WTC11 (cell line): ENCODE results near the gene LDB2. TPM values are rescaled to one million over a fixed set of nuclear protein-coding genes. Genes with fewer than 3 reads are reported as not detected.

Experiments used
- ATAC-seq: fragments of 200-7000 bp; cut with Tn5 transposase; 2 replicates; pipeline ENCODE4 v1.10.0; 2021; ENCODE audit warnings: mild to moderate bottlenecking, moderate library complexity
- CTCF ChIA-PET: fragments of 300-600 bp; sonication (Branson Sonifier 250); formaldehyde crosslinking; loops from one replicate; lab custom pipeline; 2021; ENCODE audit warnings: antibody characterized with exemption; lab: Charles Lee
- POLR2A ChIA-PET: fragments of 350-600 bp; sonication (Branson Sonifier 250); formaldehyde crosslinking; loops from one replicate; lab custom pipeline; 2021; ENCODE audit warnings: antibody characterized with exemption; lab: Charles Lee
- DNase-seq: peaks from one replicate; pipeline ENCODE4 v3.0.0; 2021; ENCODE audit warnings: low spot score
- H3K27ac Mint-ChIP-seq: 2 replicates; pipeline ENCODE4 v1.8.0; 2021; ENCODE audit warnings: mixed read lengths
- H3K27me3 Mint-ChIP-seq: 2 replicates; pipeline ENCODE4 v1.8.0; 2021; ENCODE audit warnings: low read depth, mild to moderate bottlenecking, moderate library complexity, mixed read lengths
- H3K36me3 Mint-ChIP-seq: 2 replicates; pipeline ENCODE4 v1.8.0; 2021; ENCODE audit warnings: mixed read lengths
- H3K4me1 Mint-ChIP-seq: 2 replicates; pipeline ENCODE4 v1.8.0; 2022; ENCODE audit warnings: mixed read lengths
- H3K4me3 Mint-ChIP-seq: 2 replicates; pipeline ENCODE4 v1.8.0; 2021; ENCODE audit warnings: mild to moderate bottlenecking, moderate library complexity, mixed read lengths
- H3K9me3 Mint-ChIP-seq: 2 replicates; pipeline ENCODE4 v1.8.0; 2021; ENCODE audit warnings: mixed read lengths
- CREB1 ChIP-seq: sonication (generic); formaldehyde crosslinking; IDR thresholded peaks from 2 replicates; pipeline ENCODE4 v1.8.0; 2023; ENCODE audit warnings: mild to moderate bottlenecking, missing genetic modification reagents
- EMX1 ChIP-seq: fragments of 250-450 bp; sonication (Bioruptor Pico); IDR thresholded peaks from 2 replicates; pipeline ENCODE4 v1.8.0; 2021; ENCODE audit warnings: mild to moderate bottlenecking
- ETV6 ChIP-seq: sonication (generic); formaldehyde crosslinking; IDR thresholded peaks from 2 replicates; pipeline ENCODE4 v1.8.1; 2022; ENCODE audit warnings: mild to moderate bottlenecking, missing genetic modification reagents
- GABPB1 ChIP-seq: sonication (generic); formaldehyde crosslinking; IDR thresholded peaks from 2 replicates; pipeline ENCODE4 v1.8.1; 2023; ENCODE audit warnings: mild to moderate bottlenecking, missing genetic modification reagents
- IRF2 ChIP-seq: sonication (generic); formaldehyde crosslinking; IDR thresholded peaks from 2 replicates; pipeline ENCODE4 v1.8.0; 2022; ENCODE audit warnings: low read depth, missing genetic modification reagents, borderline replicate concordance
- KAT7 ChIP-seq: sonication (generic); formaldehyde crosslinking; IDR thresholded peaks from 2 replicates; pipeline ENCODE4 v1.8.1; 2023; ENCODE audit warnings: missing genetic modification reagents, mild to moderate bottlenecking, borderline replicate concordance
- MXD4 ChIP-seq: fragments of 250-450 bp; sonication (Bioruptor Pico); IDR thresholded peaks from 2 replicates; pipeline ENCODE4 v1.8.0; 2021; ENCODE audit warnings: mild to moderate bottlenecking, moderate library complexity, borderline replicate concordance
- MYBL2 ChIP-seq: sonication (generic); formaldehyde crosslinking; IDR thresholded peaks from 2 replicates; pipeline ENCODE4 v1.8.1; 2023; ENCODE audit warnings: mild to moderate bottlenecking, moderate library complexity, missing genetic modification reagents
- NR1H2 ChIP-seq: sonication (generic); formaldehyde crosslinking; IDR thresholded peaks from 2 replicates; pipeline ENCODE4 v1.9.0; 2021; ENCODE audit warnings: mild to moderate bottlenecking, moderate library complexity, missing genetic modification reagents
- SMAD4 ChIP-seq: sonication (generic); formaldehyde crosslinking; IDR thresholded peaks from 2 replicates; pipeline ENCODE4 v1.8.0; 2022; ENCODE audit warnings: mild to moderate bottlenecking, missing genetic modification reagents
- TEAD4 ChIP-seq: sonication (generic); formaldehyde crosslinking; IDR thresholded peaks from 2 replicates; pipeline ENCODE4 v1.8.0; 2022; ENCODE audit warnings: mild to moderate bottlenecking, missing genetic modification reagents
- ZBTB21 ChIP-seq: sonication (generic); formaldehyde crosslinking; IDR thresholded peaks from 2 replicates; pipeline ENCODE4 v1.8.1; 2023; ENCODE audit warnings: mild to moderate bottlenecking, missing genetic modification reagents, borderline replicate concordance
- total RNA-seq: library from RNA; stranded (reverse); gene quantifications from 3 replicates; pipeline ENCODE4 v1.2.3, GENCODE V29; 2021
- TF ChIP-seq, protein P1 (sequence below): fragments of 250-450 bp; sonication (Bioruptor Pico); IDR thresholded peaks from 2 replicates; pipeline ENCODE4 v2.1.2; 2022; ENCODE audit warnings: mild to moderate bottlenecking, moderate library complexity
- TF ChIP-seq, protein P2 (sequence below): sonication (generic); formaldehyde crosslinking; IDR thresholded peaks from 2 replicates; pipeline ENCODE4 v1.8.0; 2023; ENCODE audit warnings: missing genetic modification reagents, mild to moderate bottlenecking, borderline replicate concordance
- TF ChIP-seq, protein P3 (sequence below): sonication (generic); formaldehyde crosslinking; IDR thresholded peaks from 2 replicates; pipeline ENCODE4 v1.8.1; 2023; ENCODE audit warnings: mild to moderate bottlenecking, missing genetic modification reagents, moderate library complexity
- TF ChIP-seq, protein P4 (sequence below): sonication (generic); formaldehyde crosslinking; IDR thresholded peaks from 2 replicates; pipeline ENCODE4 v1.8.1; 2022; ENCODE audit warnings: low read depth, missing genetic modification reagents, borderline replicate concordance
- TF ChIP-seq, protein P5 (sequence below): sonication (generic); formaldehyde crosslinking; IDR thresholded peaks from 2 replicates; pipeline ENCODE4 v1.8.1; 2023; ENCODE audit warnings: mild to moderate bottlenecking, missing genetic modification reagents, borderline replicate concordance
- TF ChIP-seq, protein P6 (sequence below): sonication (generic); formaldehyde crosslinking; IDR thresholded peaks from 2 replicates; pipeline ENCODE4 v1.8.0; 2022; ENCODE audit warnings: mild to moderate bottlenecking, missing genetic modification reagents

The LDB2 gene
- total RNA-seq, 1 experiment from 2014 or later: 62.4 TPM

DNA sequence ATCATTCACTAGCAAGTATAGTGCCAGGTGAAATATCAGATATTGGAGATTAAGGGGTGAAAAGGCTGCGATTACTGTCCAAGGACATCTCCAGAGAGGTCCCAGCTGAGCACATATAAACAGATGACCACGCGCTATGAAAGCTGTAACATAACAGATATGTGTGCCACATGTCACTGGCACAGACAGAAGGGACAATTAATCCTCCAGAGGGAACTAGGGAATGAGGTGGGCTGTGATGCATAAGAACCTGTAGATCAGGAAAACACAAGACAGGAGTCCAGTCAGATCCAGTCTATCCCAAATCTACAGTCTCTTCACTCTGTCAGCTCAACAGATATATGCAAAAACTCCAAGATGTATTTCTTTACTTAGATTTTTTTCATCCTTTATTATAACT is 157.2 kb downstream of the LDB2 start:
- no peaks in the 10 kb centered on the region for H3K27me3 Mint-ChIP-seq
- TF ChIP-seq ZBTB21 (no peak), ETV6 (CRISPR knock-in tag) (no peak), SMAD4 (no peak), EMX1 (CRISPR knock-in tag) (no peak), TEAD4 (CRISPR knock-in tag) (no peak)
- TF ChIP-seq, protein P1, sequence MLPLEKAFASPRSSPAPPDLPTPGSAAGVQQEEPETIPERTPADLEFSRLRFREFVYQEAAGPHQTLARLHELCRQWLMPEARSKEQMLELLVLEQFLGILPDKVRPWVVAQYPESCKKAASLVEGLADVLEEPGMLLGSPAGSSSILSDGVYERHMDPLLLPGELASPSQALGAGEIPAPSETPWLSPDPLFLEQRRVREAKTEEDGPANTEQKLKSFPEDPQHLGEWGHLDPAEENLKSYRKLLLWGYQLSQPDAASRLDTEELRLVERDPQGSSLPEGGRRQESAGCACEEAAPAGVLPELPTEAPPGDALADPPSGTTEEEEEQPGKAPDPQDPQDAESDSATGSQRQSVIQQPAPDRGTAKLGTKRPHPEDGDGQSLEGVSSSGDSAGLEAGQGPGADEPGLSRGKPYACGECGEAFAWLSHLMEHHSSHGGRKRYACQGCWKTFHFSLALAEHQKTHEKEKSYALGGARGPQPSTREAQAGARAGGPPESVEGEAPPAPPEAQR: no peak
- TF ChIP-seq, protein P2, sequence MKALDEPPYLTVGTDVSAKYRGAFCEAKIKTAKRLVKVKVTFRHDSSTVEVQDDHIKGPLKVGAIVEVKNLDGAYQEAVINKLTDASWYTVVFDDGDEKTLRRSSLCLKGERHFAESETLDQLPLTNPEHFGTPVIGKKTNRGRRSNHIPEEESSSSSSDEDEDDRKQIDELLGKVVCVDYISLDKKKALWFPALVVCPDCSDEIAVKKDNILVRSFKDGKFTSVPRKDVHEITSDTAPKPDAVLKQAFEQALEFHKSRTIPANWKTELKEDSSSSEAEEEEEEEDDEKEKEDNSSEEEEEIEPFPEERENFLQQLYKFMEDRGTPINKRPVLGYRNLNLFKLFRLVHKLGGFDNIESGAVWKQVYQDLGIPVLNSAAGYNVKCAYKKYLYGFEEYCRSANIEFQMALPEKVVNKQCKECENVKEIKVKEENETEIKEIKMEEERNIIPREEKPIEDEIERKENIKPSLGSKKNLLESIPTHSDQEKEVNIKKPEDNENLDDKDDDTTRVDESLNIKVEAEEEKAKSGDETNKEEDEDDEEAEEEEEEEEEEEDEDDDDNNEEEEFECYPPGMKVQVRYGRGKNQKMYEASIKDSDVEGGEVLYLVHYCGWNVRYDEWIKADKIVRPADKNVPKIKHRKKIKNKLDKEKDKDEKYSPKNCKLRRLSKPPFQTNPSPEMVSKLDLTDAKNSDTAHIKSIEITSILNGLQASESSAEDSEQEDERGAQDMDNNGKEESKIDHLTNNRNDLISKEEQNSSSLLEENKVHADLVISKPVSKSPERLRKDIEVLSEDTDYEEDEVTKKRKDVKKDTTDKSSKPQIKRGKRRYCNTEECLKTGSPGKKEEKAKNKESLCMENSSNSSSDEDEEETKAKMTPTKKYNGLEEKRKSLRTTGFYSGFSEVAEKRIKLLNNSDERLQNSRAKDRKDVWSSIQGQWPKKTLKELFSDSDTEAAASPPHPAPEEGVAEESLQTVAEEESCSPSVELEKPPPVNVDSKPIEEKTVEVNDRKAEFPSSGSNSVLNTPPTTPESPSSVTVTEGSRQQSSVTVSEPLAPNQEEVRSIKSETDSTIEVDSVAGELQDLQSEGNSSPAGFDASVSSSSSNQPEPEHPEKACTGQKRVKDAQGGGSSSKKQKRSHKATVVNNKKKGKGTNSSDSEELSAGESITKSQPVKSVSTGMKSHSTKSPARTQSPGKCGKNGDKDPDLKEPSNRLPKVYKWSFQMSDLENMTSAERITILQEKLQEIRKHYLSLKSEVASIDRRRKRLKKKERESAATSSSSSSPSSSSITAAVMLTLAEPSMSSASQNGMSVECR (CRISPR knock-in tag): no peak
- TF ChIP-seq, protein P3, sequence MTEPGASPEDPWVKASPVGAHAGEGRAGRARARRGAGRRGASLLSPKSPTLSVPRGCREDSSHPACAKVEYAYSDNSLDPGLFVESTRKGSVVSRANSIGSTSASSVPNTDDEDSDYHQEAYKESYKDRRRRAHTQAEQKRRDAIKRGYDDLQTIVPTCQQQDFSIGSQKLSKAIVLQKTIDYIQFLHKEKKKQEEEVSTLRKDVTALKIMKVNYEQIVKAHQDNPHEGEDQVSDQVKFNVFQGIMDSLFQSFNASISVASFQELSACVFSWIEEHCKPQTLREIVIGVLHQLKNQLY (CRISPR knock-in tag): no peak
- H3K27ac Mint-ChIP-seq: no peak overlapping the region
- no peak overlapping the region for H3K4me3 Mint-ChIP-seq
- H3K36me3 Mint-ChIP-seq: peaks cover 12% of the 10 kb centered on the region; the same call in 1 of the 2 replicates
- ChIA-PET POLR2A (no interaction called here), CTCF (interaction anchor here (1.2 kb wide), 1 partner anchor 20 kb away, joined by 4 read pairs; no protein-coding TSS in a partner anchor)
- H3K9me3 Mint-ChIP-seq: peaks cover 5% of the 10 kb centered on the region; the same call in 1 of the 2 replicates
- peaks cover 9% of the 10 kb centered on the region for H3K4me1 Mint-ChIP-seq
- no peak for ATAC-seq
- no peak for DNase-seq

DNA sequence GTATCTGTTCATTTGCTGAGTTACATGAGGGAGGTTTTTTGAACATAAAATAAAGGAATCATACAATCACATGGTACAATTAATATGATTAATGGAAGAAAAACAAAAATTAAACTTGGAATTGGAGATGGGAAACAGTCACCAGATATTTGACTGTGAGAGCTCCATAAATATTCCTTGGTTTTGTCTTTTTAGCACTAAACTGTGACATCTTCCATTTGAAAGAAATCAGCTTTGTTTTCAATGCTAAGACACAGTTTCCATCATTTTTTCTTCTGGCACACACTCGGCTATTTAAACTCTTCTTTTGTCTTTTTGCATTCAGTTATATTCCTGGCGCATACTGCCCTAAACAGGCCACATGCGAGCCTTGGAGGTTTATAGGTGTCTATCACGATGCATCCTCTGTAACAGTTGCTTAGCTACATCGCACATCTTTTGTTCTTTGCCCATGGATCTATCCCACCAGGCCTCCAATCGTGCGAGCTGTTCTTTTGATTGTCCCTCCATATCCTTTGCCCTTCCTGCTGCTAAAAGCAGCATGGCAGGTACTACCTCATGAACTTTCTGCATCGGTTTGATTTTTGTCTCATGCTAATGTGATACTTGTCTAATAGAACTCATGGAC is 158.3 kb downstream of the LDB2 start:
- Mint-ChIP-seq H3K27me3 (no peaks in the 10 kb centered on the region), H3K27ac (no peak overlapping the region), H3K4me3 (no peak overlapping the region)
- CTCF ChIA-PET: interaction anchor here (0.6 kb wide), 1 partner anchor 585 kb away, joined by 4 read pairs; no protein-coding TSS in a partner anchor
- no peak for ATAC-seq
- TF ChIP-seq EMX1 (CRISPR knock-in tag) (no peak), IRF2 (CRISPR knock-in tag) (no peak), CREB1 (no peak), NR1H2 (CRISPR knock-in tag) (no peak), MXD4 (no peak), KAT7 (no peak), MYBL2 (no peak), GABPB1 (no peak)
- TF ChIP-seq, protein P4, sequence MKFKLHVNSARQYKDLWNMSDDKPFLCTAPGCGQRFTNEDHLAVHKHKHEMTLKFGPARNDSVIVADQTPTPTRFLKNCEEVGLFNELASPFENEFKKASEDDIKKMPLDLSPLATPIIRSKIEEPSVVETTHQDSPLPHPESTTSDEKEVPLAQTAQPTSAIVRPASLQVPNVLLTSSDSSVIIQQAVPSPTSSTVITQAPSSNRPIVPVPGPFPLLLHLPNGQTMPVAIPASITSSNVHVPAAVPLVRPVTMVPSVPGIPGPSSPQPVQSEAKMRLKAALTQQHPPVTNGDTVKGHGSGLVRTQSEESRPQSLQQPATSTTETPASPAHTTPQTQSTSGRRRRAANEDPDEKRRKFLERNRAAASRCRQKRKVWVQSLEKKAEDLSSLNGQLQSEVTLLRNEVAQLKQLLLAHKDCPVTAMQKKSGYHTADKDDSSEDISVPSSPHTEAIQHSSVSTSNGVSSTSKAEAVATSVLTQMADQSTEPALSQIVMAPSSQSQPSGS (CRISPR knock-in tag): no peak
- TF ChIP-seq, protein P5, sequence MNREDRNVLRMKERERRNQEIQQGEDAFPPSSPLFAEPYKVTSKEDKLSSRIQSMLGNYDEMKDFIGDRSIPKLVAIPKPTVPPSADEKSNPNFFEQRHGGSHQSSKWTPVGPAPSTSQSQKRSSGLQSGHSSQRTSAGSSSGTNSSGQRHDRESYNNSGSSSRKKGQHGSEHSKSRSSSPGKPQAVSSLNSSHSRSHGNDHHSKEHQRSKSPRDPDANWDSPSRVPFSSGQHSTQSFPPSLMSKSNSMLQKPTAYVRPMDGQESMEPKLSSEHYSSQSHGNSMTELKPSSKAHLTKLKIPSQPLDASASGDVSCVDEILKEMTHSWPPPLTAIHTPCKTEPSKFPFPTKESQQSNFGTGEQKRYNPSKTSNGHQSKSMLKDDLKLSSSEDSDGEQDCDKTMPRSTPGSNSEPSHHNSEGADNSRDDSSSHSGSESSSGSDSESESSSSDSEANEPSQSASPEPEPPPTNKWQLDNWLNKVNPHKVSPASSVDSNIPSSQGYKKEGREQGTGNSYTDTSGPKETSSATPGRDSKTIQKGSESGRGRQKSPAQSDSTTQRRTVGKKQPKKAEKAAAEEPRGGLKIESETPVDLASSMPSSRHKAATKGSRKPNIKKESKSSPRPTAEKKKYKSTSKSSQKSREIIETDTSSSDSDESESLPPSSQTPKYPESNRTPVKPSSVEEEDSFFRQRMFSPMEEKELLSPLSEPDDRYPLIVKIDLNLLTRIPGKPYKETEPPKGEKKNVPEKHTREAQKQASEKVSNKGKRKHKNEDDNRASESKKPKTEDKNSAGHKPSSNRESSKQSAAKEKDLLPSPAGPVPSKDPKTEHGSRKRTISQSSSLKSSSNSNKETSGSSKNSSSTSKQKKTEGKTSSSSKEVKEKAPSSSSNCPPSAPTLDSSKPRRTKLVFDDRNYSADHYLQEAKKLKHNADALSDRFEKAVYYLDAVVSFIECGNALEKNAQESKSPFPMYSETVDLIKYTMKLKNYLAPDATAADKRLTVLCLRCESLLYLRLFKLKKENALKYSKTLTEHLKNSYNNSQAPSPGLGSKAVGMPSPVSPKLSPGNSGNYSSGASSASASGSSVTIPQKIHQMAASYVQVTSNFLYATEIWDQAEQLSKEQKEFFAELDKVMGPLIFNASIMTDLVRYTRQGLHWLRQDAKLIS (CRISPR knock-in tag): no peak
- TF ChIP-seq, protein P6, sequence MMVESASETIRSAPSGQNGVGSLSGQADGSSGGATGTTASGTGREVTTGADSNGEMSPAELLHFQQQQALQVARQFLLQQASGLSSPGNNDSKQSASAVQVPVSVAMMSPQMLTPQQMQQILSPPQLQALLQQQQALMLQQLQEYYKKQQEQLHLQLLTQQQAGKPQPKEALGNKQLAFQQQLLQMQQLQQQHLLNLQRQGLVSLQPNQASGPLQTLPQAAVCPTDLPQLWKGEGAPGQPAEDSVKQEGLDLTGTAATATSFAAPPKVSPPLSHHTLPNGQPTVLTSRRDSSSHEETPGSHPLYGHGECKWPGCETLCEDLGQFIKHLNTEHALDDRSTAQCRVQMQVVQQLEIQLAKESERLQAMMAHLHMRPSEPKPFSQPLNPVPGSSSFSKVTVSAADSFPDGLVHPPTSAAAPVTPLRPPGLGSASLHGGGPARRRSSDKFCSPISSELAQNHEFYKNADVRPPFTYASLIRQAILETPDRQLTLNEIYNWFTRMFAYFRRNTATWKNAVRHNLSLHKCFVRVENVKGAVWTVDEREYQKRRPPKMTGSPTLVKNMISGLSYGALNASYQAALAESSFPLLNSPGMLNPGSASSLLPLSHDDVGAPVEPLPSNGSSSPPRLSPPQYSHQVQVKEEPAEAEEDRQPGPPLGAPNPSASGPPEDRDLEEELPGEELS (CRISPR knock-in tag): no peak
- TF ChIP-seq, all 79 proteins: peak for 0
- POLR2A ChIA-PET: no interaction called here
- peaks cover 8% of the 10 kb centered on the region for H3K4me1 Mint-ChIP-seq
- peaks cover 5% of the 10 kb centered on the region; the same call in 1 of the 2 replicates for H3K9me3 Mint-ChIP-seq
- H3K36me3 Mint-ChIP-seq: peaks cover 11% of the 10 kb centered on the region; the same call in 1 of the 2 replicates
- no peak for DNase-seq
